ENCODE results near the gene CARD10. TPM values are rescaled to one million over a fixed set of nuclear protein-coding genes. Genes with fewer than 3 reads are reported as not detected.

Gene CARD10
- total and polyA plus RNA-seq, 2 of the 13 experiments (the other 11 are each of a cell fraction or from before 2014, with no cell fraction given), result 35.2 to 55.8 TPM

DNA sequence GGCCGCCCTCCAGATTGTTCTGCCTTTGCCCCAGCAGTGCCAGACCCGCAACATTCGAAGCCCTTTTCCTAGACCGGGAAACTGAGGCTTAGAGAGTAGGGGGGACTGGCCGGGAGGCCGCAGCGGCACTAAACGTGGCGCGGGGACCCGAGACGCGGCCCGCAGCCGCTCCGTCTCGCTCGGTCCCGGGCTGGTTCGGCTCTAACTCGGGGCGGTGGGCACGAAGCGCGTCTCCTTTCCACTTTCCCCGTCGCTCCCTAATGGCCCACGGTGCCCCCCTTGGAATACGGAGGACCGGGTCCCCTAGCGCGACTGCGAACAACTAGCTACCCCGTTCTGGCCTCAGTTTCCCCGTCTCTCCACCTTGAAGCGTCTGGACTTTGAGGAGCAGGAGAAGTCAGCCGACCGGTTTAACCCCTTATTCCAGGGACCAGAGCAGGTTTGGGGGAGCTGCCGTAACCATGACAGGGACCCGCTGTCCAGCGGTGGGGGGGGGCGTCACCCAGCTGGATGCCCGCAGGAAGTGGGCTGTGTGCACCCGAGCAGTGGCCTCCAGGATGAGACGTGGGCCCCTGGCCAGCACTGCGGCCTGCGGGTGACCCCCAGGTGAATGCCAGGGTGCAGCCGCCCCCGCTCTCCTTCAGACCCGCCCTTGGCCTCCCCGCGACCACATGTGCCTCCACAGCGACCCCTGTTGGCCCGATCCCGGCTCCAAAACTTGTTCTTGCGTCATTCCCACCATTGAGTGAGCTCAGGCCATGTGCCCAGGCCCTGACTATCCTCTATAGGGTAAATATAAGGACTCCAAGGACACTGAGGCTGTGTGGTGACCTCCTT is 42.2 kb upstream of the CARD10 start (continued):
- TF ChIP-seq ZNF235 (CRISPR knock-in tag; IDR thresholded peaks at IDR 0.05; ENCODE audit: borderline replicate concordance), result peak; percentile 75; the same call in 1 of the 2 replicates
- TF ChIP-seq, protein P1, sequence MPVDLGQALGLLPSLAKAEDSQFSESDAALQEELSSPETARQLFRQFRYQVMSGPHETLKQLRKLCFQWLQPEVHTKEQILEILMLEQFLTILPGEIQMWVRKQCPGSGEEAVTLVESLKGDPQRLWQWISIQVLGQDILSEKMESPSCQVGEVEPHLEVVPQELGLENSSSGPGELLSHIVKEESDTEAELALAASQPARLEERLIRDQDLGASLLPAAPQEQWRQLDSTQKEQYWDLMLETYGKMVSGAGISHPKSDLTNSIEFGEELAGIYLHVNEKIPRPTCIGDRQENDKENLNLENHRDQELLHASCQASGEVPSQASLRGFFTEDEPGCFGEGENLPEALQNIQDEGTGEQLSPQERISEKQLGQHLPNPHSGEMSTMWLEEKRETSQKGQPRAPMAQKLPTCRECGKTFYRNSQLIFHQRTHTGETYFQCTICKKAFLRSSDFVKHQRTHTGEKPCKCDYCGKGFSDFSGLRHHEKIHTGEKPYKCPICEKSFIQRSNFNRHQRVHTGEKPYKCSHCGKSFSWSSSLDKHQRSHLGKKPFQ (CRISPR knock-in tag; IDR thresholded peaks at IDR 0.05; ENCODE audit: insufficient replicate concordance), result peak; percentile 59
- no peak for TF ChIP-seq TOPORS (CRISPR knock-in tag; IDR thresholded peaks at IDR 0.05)
- TF ChIP-seq, protein P2, sequence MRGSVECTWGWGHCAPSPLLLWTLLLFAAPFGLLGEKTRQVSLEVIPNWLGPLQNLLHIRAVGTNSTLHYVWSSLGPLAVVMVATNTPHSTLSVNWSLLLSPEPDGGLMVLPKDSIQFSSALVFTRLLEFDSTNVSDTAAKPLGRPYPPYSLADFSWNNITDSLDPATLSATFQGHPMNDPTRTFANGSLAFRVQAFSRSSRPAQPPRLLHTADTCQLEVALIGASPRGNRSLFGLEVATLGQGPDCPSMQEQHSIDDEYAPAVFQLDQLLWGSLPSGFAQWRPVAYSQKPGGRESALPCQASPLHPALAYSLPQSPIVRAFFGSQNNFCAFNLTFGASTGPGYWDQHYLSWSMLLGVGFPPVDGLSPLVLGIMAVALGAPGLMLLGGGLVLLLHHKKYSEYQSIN (CRISPR knock-in tag; IDR thresholded peaks at IDR 0.05; ENCODE audit: borderline replicate concordance), result no peak
- 0 out of 2 replicates have a peak, but pooled peaks have one; percentile 37 for TF ChIP-seq ZNF33A (CRISPR knock-in tag; IDR thresholded peaks at IDR 0.05; ENCODE audit: borderline replicate concordance)
- TF ChIP-seq, protein P3, sequence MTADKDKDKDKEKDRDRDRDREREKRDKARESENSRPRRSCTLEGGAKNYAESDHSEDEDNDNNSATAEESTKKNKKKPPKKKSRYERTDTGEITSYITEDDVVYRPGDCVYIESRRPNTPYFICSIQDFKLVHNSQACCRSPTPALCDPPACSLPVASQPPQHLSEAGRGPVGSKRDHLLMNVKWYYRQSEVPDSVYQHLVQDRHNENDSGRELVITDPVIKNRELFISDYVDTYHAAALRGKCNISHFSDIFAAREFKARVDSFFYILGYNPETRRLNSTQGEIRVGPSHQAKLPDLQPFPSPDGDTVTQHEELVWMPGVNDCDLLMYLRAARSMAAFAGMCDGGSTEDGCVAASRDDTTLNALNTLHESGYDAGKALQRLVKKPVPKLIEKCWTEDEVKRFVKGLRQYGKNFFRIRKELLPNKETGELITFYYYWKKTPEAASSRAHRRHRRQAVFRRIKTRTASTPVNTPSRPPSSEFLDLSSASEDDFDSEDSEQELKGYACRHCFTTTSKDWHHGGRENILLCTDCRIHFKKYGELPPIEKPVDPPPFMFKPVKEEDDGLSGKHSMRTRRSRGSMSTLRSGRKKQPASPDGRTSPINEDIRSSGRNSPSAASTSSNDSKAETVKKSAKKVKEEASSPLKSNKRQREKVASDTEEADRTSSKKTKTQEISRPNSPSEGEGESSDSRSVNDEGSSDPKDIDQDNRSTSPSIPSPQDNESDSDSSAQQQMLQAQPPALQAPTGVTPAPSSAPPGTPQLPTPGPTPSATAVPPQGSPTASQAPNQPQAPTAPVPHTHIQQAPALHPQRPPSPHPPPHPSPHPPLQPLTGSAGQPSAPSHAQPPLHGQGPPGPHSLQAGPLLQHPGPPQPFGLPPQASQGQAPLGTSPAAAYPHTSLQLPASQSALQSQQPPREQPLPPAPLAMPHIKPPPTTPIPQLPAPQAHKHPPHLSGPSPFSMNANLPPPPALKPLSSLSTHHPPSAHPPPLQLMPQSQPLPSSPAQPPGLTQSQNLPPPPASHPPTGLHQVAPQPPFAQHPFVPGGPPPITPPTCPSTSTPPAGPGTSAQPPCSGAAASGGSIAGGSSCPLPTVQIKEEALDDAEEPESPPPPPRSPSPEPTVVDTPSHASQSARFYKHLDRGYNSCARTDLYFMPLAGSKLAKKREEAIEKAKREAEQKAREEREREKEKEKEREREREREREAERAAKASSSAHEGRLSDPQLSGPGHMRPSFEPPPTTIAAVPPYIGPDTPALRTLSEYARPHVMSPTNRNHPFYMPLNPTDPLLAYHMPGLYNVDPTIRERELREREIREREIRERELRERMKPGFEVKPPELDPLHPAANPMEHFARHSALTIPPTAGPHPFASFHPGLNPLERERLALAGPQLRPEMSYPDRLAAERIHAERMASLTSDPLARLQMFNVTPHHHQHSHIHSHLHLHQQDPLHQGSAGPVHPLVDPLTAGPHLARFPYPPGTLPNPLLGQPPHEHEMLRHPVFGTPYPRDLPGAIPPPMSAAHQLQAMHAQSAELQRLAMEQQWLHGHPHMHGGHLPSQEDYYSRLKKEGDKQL (CRISPR knock-in tag; IDR thresholded peaks at IDR 0.05; ENCODE audit: low read depth), result no peak
- no peak for TF ChIP-seq ZNF569 (CRISPR knock-in tag; IDR thresholded peaks at IDR 0.05; ENCODE audit: borderline replicate concordance)
- no peak; the same call in 1 of the 2 replicates for TF ChIP-seq ZNF530 (CRISPR knock-in tag; IDR thresholded peaks at IDR 0.05; ENCODE audit: low read depth)
- TF ChIP-seq, protein P4, sequence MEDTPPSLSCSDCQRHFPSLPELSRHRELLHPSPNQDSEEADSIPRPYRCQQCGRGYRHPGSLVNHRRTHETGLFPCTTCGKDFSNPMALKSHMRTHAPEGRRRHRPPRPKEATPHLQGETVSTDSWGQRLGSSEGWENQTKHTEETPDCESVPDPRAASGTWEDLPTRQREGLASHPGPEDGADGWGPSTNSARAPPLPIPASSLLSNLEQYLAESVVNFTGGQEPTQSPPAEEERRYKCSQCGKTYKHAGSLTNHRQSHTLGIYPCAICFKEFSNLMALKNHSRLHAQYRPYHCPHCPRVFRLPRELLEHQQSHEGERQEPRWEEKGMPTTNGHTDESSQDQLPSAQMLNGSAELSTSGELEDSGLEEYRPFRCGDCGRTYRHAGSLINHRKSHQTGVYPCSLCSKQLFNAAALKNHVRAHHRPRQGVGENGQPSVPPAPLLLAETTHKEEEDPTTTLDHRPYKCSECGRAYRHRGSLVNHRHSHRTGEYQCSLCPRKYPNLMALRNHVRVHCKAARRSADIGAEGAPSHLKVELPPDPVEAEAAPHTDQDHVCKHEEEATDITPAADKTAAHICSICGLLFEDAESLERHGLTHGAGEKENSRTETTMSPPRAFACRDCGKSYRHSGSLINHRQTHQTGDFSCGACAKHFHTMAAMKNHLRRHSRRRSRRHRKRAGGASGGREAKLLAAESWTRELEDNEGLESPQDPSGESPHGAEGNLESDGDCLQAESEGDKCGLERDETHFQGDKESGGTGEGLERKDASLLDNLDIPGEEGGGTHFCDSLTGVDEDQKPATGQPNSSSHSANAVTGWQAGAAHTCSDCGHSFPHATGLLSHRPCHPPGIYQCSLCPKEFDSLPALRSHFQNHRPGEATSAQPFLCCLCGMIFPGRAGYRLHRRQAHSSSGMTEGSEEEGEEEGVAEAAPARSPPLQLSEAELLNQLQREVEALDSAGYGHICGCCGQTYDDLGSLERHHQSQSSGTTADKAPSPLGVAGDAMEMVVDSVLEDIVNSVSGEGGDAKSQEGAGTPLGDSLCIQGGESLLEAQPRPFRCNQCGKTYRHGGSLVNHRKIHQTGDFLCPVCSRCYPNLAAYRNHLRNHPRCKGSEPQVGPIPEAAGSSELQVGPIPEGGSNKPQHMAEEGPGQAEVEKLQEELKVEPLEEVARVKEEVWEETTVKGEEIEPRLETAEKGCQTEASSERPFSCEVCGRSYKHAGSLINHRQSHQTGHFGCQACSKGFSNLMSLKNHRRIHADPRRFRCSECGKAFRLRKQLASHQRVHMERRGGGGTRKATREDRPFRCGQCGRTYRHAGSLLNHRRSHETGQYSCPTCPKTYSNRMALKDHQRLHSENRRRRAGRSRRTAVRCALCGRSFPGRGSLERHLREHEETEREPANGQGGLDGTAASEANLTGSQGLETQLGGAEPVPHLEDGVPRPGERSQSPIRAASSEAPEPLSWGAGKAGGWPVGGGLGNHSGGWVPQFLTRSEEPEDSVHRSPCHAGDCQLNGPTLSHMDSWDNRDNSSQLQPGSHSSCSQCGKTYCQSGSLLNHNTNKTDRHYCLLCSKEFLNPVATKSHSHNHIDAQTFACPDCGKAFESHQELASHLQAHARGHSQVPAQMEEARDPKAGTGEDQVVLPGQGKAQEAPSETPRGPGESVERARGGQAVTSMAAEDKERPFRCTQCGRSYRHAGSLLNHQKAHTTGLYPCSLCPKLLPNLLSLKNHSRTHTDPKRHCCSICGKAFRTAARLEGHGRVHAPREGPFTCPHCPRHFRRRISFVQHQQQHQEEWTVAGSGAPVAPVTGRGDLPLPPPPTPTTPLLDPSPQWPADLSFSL (CRISPR knock-in tag; IDR thresholded peaks at IDR 0.05), result no peak
- TF ChIP-seq MTF2 (CRISPR knock-in tag; IDR thresholded peaks at IDR 0.05; ENCODE audit: borderline replicate concordance), result no peak

Data from HepG2 (cell line).